Activated effector memory CD4-positive, alpha-beta T cell treated with anti-CD3 and anti-CD28 coated beads, Interleukin-2, amount 50 U/mL, for 16 hours (primary cell): Measurements from ENCODE around the gene STPG2.
"Not testable (repeated sequence)": the region's sequence is repeated elsewhere in the genome, so short reads cannot be mapped to it uniquely, and the experiment has no call there.

Experiments used
- DNase-seq: peaks from one replicate; pipeline ENCODE4 v3.0.0-alpha.2; 2020

Gene STPG2

DNA sequence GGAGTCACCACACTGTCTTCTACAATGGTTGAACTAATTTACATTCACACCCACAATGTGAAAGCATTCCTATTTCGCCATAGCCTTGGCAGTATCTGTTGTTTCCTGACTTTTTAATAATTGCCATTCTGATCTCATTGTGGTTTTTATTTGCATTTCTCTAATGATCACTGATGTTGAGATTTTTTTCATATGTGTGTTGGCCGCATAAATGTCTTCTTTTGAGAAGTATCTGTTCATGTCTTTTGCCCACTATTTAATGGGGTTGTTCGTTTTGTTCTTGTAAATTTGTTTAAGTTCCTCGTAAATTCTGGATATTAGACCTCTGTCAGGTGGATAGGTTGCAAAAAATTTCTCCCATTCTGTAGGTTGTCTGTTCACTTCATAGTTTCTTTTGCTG, 519.1 kb downstream of the STPG2 start:
- DNase-seq, result no peak

DNA sequence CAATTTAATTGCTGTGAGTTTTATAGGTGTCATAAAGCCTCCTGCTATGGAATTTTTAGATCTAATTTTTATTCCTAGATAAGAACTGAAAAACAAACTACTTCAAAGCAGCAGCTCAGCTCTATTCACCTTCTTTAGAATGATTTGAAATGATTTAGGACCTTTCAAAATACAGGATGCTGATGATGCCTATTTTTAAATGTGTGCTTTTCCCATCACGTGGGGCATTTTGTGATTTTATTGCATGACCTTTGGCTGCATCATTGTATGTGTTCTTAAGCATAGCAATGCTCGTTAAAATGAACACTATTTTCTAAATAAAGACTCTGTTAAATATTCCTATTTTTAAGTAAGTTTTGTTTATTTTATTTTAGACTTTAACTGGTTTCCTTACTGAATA, 537.3 kb downstream of the STPG2 start:
- DNase-seq, result no peak

DNA sequence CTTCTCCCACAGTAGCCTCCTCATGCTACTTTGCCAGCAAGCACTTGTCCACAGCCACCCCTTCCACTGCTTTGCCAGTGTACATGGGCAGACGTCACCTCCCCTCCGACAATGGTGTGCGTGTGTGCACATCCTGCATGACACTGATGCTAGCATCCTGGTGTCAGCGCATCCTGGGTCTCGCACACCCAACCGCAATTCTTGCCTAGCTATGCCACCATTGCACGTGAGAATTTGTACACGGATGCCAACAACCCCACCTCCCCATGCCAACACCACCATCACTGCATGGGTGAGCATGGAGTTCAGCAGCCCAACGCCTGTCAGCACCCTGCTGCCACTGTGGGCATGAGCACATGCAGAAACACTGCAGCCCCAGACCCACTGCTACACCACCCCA, 550.0 kb downstream of the STPG2 start:
- DNase-seq, result peak; percentile 43

DNA sequence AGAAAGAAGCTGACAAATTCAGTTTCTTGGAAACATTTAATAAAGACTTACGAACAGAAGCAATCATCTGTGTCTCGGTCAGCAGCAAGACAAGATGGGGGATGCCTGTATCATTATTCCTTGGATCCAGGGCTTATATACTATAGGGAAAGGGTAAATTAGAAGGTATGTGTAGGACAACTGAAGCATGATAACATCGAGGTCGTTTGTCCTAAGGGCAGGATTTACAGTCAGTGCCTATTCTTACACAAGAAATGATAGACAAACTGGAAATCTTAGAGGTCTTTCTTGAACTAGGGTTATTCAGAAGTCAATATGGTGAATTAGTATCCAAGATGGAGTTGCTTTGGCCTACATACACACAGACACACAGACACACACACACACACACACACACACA, 553.0 kb downstream of the STPG2 start:
- DNase-seq, result no peak

- no peak for DNase-seq
These were observed 553.6 kb downstream of the STPG2 start for GRCh38 chr4:97589481-97590196.

- DNase-seq, result no peak
These were observed 555.4 kb downstream of the STPG2 start for GRCh38 chr4:97587912-97588311.

DNA sequence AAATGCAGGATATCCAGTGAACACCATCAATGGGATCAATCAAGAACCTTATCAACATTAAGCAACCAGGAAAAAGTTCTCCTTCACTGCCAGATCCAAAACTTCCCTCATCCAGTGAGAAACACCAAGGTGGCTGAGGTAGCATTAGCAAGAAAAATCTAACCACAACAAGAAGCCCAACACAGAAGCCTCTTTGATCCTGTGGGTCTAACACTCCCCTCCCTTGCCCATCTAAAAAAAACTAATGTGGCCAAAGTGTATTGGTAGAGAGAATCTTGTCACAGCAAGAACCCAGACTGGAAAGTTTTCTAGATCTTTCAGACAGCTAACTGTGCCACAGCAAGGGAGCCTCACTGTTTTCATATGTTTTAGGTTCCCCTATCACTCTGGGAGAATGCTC, 558.0 kb downstream of the STPG2 start:
- DNase-seq, result no peak

- no peak for DNase-seq
These were observed 560.4 kb downstream of the STPG2 start for GRCh38 chr4:97582890-97583289.

- DNase-seq, result no peak
These were observed 566.3 kb downstream of the STPG2 start for GRCh38 chr4:97577004-97577403.

DNA sequence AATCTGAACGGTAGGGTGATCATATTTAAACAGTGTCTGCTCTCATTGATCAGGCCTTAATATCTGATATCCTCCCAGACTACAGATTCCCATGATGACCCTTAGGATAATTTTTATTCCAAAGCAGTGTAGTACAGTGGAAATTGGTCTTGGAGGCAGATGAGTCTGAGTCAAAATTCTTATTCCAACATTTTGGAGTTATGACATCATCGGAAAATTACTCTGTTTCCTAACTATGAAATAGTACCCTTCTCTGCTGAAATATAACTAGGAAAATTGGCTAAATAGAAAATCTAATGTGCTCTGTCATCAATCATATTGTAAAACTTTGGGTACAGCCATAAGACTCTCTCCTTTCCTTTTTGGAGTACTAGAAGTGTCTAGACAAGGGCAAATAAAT, 583.3 kb downstream of the STPG2 start:
- no peak for DNase-seq

DNA sequence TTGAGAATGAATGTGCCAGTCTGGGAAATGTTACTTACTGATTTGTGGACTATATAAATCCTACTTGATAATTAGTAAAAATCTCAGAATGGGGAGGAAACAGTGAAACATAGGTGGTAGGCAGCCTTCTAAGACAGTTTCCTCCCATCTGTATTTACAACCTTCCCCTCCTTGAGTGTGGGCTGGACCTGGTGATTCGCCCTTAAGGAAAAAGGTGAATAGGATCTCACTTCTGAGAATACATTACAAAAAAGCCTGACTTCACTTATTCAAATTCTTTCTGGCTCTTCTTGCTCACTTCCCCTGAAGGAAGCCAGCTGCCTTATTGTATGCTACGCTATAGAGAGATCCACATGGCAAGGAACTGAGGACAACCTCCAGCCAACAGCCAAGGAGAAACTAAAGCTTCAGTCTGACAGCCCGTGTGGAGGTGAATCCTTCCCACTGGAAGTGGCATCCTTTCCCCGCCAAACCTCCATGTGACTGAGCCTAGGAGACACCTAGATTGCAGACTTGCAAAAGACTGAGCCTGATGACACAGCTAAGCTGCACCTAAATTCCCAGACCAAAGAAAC, 585.0 kb downstream of the STPG2 start:
- no peak for DNase-seq

- DNase-seq, result not testable (repeated sequence)
These were observed 592.6 kb downstream of the STPG2 start for GRCh38 chr4:97550637-97551036.

DNA sequence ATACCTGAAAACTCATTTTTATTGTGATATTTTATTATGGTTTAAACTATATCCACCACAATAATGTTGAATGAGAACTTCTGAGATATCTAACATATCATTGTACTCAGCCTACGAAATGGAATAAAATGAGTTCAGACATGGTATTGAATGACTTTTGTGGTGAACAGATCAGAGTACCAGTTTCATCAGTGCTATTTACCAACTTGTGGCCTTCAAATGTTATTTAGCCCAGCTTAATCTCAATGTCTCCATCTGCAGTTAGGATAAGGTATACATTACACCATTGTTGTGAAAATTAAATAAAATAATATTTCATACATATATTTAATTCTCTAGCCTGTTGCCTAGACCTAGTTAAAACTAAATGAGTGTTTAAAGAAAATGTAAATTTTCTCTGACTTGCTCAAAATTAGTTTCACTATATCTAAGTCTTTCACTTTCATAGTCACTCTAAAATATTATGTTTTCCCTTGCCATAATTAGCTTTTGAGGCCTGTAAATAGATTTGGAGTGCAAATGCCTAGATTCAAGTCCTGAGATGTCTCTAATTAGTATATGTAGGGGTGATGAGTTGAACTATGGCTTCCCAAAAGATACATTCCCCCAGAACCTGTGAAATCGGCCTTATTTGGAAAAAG, 594.2 kb downstream of the STPG2 start:
- no peak for DNase-seq

- no peak for DNase-seq
These were observed 595.1 kb downstream of the STPG2 start for GRCh38 chr4:97548186-97548585.

DNA sequence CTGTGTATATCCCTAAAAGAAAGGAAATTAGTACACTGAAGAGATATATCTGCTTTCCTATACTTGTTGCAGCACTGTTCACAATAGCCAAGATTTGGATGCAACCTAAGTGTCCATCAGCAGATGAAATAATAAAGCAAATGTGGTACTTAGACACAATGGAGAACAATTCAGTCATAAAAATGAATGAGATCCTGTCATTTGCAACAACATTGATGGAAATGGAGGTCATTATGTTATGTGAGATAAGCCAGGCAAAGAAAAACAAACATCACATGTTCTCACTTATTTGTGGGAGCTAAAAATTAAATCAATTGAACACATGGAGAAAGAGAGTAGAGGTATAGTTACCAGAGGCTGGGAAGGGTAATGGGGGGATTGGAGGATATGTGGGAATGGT, 611.9 kb downstream of the STPG2 start:
- DNase-seq, result no peak

DNA sequence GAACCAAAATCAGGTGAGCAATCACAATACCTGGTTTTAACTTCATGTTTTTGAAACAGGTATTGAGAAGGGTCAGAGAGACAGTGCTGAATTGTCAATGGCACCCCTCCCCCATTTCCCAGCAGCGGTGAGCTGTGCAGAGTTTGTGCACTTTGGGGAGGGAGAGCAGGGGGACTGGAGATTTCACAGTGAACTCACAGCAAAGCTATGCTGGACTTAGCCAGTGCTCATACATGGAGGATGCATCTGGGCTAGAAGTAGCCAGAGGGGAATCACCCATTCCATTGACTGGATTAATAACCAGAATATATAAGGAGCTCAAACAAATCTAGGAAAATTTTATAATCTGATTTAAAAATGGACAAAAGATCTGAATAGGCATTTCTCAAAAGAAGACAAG, 612.6 kb downstream of the STPG2 start:
- DNase-seq, result no peak

DNA sequence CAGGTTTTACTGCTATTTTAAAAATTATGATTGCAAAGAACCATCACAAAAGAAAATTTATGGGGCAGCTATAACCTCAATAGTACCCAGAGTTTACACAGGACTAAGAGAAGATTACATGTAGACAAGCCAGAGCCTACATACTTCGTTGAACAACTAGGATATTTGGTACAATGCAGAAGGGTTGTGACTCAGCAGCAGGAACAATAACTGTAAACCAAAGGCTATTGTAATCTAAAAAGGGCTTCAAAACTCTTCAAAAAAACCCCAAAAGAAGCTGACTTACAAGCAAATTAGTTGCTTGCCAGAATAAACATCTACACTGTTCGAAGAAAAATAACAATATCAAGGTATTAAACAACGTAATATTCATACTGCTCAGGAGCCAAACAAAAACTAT, 618.0 kb downstream of the STPG2 start:
- no peak for DNase-seq

- DNase-seq, result no peak
These were observed 625.3 kb downstream of the STPG2 start for GRCh38 chr4:97517939-97518338.

- no peak for DNase-seq
These were observed 629.4 kb downstream of the STPG2 start for GRCh38 chr4:97513917-97514316.
